ENCODE results near the gene KIAA1328. TPM values are rescaled to one million over a fixed set of nuclear protein-coding genes. Genes with fewer than 3 reads are reported as not detected.
A peak's percentile ranks its signal among the peaks of the same experiment; 100 is the strongest.

The KIAA1328 gene
- polyA plus RNA-seq, 1 donor (not counting 4 experiments of a cell fraction or from before 2014, with no cell fraction given), result 5.5 TPM

DNA sequence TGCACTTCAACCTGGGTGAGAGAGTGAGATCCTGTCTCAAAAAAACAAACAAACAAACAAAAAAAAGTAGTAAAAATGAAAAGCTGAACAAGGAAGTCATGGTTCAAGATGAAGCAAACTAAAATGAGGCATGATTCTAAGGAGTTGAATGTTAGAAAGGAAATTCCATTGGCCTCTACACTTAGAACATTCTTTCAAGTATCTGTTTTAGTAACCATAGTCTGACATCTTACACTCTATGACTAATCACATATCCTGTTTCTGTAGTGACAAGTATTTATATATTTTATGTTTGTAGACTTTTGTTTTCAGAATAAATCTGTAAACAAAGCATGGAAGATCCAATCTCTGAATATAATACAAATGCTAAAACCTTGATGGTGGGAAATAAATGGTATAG lies 164.1 kb downstream of the KIAA1328 start:
- TF ChIP-seq, protein P1, sequence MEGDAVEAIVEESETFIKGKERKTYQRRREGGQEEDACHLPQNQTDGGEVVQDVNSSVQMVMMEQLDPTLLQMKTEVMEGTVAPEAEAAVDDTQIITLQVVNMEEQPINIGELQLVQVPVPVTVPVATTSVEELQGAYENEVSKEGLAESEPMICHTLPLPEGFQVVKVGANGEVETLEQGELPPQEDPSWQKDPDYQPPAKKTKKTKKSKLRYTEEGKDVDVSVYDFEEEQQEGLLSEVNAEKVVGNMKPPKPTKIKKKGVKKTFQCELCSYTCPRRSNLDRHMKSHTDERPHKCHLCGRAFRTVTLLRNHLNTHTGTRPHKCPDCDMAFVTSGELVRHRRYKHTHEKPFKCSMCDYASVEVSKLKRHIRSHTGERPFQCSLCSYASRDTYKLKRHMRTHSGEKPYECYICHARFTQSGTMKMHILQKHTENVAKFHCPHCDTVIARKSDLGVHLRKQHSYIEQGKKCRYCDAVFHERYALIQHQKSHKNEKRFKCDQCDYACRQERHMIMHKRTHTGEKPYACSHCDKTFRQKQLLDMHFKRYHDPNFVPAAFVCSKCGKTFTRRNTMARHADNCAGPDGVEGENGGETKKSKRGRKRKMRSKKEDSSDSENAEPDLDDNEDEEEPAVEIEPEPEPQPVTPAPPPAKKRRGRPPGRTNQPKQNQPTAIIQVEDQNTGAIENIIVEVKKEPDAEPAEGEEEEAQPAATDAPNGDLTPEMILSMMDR (optimal IDR thresholded peaks at IDR 0.05 in 1 of 3, IDR thresholded peaks at IDR 0.05 in 1 of 3, conservative IDR thresholded peaks at IDR 0.05 in 1 of 3; ENCODE audit: extremely low read depth in 1 of 3, insufficient read depth in 2 of 3, low read length in 3 of 3), result no peak
- no peak for TF ChIP-seq EZH2 (IDR thresholded peaks at IDR 0.05; ENCODE audit: low read length)
- H3K9ac ChIP-seq (ENCODE audit: control insufficient read depth, extremely low read depth, insufficient read depth, low read length), result no peak overlapping the region
- DNase-seq (ENCODE audit: low read depth, low spot score), result no peak
- peak overlapping the region; percentile 32 for H3K4me2 ChIP-seq (ENCODE audit: control insufficient read depth, extremely low read depth, insufficient read depth, low read depth, low read length)
- peaks cover 8% of the 10 kb centered on the region for H3K4me1 ChIP-seq (ENCODE audit: control insufficient read depth, extremely low read depth, insufficient read depth, low read length)
- H3K4me3 ChIP-seq (ENCODE audit: control insufficient read depth in 2 of 3, extremely low read depth in 1 of 3, insufficient read depth in 2 of 3, low read depth in 1 of 3, low read length in 3 of 3), result no peak overlapping the region
- no peak overlapping the region for H3K27ac ChIP-seq (ENCODE audit: control insufficient read depth, insufficient read depth, low read length)
- no peaks in the 10 kb centered on the region for H3K9me1 ChIP-seq (ENCODE audit: control insufficient read depth, extremely low read depth, insufficient read depth, low read length)
- H3K27me3 ChIP-seq (ENCODE audit: control insufficient read depth, extremely low read depth, insufficient read depth, low read length), result no peaks in the 10 kb centered on the region
- H2AFZ ChIP-seq (ENCODE audit: control insufficient read depth, low read length), result no peak overlapping the region
- dilution Hi-C loops (cut with MboI; ENCODE audit: extremely low pct_ligation_motif_present, low sequenced_read_pairs), result no loop called here
- H3K9me3 ChIP-seq (ENCODE audit: control insufficient read depth, low read depth, low read length), result no peaks in the 10 kb centered on the region
- no peak for FAIRE-seq
- no peaks in the 10 kb centered on the region for H4K20me1 ChIP-seq (ENCODE audit: control insufficient read depth, extremely low read depth, insufficient read depth, low read length)
- no peaks in the 10 kb centered on the region for H3K79me2 ChIP-seq (ENCODE audit: control insufficient read depth, insufficient read depth, low read length)
- no peaks in the 10 kb centered on the region for H3K36me3 ChIP-seq (ENCODE audit: control insufficient read depth in 2 of 2, extremely low read depth in 1 of 2, insufficient read depth in 2 of 2, low read length in 2 of 2)

DNA sequence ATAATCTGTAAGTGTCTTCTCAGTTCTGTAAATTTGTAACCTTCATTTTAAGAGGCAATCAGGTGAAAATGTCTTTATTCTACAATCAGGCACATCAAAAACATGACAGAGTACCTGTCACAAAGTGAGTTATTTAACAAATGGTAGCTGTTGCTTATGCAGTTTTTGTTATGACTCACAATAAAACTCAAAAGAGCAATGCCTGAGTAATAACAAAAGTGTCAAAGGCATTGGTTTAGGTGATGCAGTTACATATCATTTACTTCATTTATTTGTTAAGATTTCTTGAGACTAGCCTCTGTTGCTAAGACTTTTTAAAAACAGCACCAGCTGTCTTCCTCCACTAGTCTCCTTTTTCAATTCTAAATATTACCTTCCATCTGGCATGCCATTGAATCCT lies 177.8 kb downstream of the KIAA1328 start:
- Histone ChIP-seq H3K79me2 (ENCODE audit: control insufficient read depth, insufficient read depth, low read length) (no peaks in the 10 kb centered on the region), H3K36me3 (ENCODE audit: control insufficient read depth in 2 of 2, extremely low read depth in 1 of 2, insufficient read depth in 2 of 2, low read length in 2 of 2) (no peaks in the 10 kb centered on the region), H4K20me1 (ENCODE audit: control insufficient read depth, extremely low read depth, insufficient read depth, low read length) (no peaks in the 10 kb centered on the region), H3K9ac (ENCODE audit: control insufficient read depth, extremely low read depth, insufficient read depth, low read length) (no peak overlapping the region), H3K27me3 (ENCODE audit: control insufficient read depth, extremely low read depth, insufficient read depth, low read length) (no peaks in the 10 kb centered on the region), H3K4me3 (ENCODE audit: control insufficient read depth in 2 of 3, extremely low read depth in 1 of 3, insufficient read depth in 2 of 3, low read depth in 1 of 3, low read length in 3 of 3) (no peak overlapping the region), H3K4me1 (ENCODE audit: control insufficient read depth, extremely low read depth, insufficient read depth, low read length) (no peaks in the 10 kb centered on the region), H3K4me2 (ENCODE audit: control insufficient read depth, extremely low read depth, insufficient read depth, low read depth, low read length) (no peak overlapping the region), H3K9me1 (ENCODE audit: control insufficient read depth, extremely low read depth, insufficient read depth, low read length) (no peaks in the 10 kb centered on the region), H3K9me3 (ENCODE audit: control insufficient read depth, low read depth, low read length) (no peaks in the 10 kb centered on the region), H2AFZ (ENCODE audit: control insufficient read depth, low read length) (no peak overlapping the region), H3K27ac (ENCODE audit: control insufficient read depth, insufficient read depth, low read length) (no peak overlapping the region)
- FAIRE-seq (no peak), DNase-seq (ENCODE audit: low read depth, low spot score) (no peak)
- dilution Hi-C loops (cut with MboI; ENCODE audit: extremely low pct_ligation_motif_present, low sequenced_read_pairs), result no loop called here
- TF ChIP-seq, protein P1 (optimal IDR thresholded peaks at IDR 0.05 in 1 of 3, IDR thresholded peaks at IDR 0.05 in 1 of 3, conservative IDR thresholded peaks at IDR 0.05 in 1 of 3; ENCODE audit: extremely low read depth in 1 of 3, insufficient read depth in 2 of 3, low read length in 3 of 3), result no peak
- TF ChIP-seq EZH2 (IDR thresholded peaks at IDR 0.05; ENCODE audit: low read length), result no peak
